ENCODE measurements around the gene SRGAP1.

GRCh38 chr12:64186789-64187188 is 342.3 kb downstream of the SRGAP1 start:
- TF ChIP-seq CTCF (IDR thresholded peaks at IDR 0.05), result no peak
- TF ChIP-seq POLR2A (IDR thresholded peaks at IDR 0.05), result no peak
